ENCODE data around the gene PPAT.
"Not testable (repeated sequence)": the region's sequence is repeated elsewhere in the genome, so short reads cannot be mapped to it uniquely, and the experiment has no call there.

The PPAT gene

GRCh38 chr4:56435140-56435926 is at the start of gene PPAT:
PPAT (minus strand) TSS chr4:56435615; CDS start chr4:56435477, 138 bp downstream.
- DNase-seq (ENCODE audit: low spot score): peak; percentile 99

GRCh38 chr4:56480691-56481090 is 45.3 kb upstream of the PPAT start:
- DNase-seq (ENCODE audit: low spot score): no peak

- DNase-seq (ENCODE audit: low spot score): no peak
Observed at GRCh38 chr4:56477192-56477702, 41.8 kb upstream of the PPAT start.

GRCh38 chr4:56475917-56476316 is 40.5 kb upstream of the PPAT start:
- no peak for DNase-seq (ENCODE audit: low spot score)

- DNase-seq (ENCODE audit: low spot score): no peak
Observed at GRCh38 chr4:56469489-56470210, 34.2 kb upstream of the PPAT start.

GRCh38 chr4:56468097-56468422 is 32.6 kb upstream of the PPAT start:
- no peak for DNase-seq (ENCODE audit: low spot score)

- DNase-seq (ENCODE audit: low spot score): peak; percentile 90
Observed at GRCh38 chr4:56467284-56468096, 32.1 kb upstream of the PPAT start, which contains the start of gene SRP72. SRP72 (plus strand) TSS chr4:56467617; CDS start chr4:56467636, 19 bp downstream.

GRCh38 chr4:56466910-56467283 is 31.5 kb upstream of the PPAT start:
- DNase-seq (ENCODE audit: low spot score): no peak

GRCh38 chr4:56466296-56466761 is 30.9 kb upstream of the PPAT start:
- DNase-seq (ENCODE audit: low spot score): not testable (repeated sequence)

GRCh38 chr4:56465599-56466295 is 30.3 kb upstream of the PPAT start:
- DNase-seq (ENCODE audit: low spot score): no peak

- DNase-seq (ENCODE audit: low spot score): no peak
Observed at GRCh38 chr4:56464581-56464980, 29.2 kb upstream of the PPAT start.

GRCh38 chr4:56463711-56464110 is 28.3 kb upstream of the PPAT start:
- no peak for DNase-seq (ENCODE audit: low spot score)

- DNase-seq (ENCODE audit: low spot score): no peak
Observed at GRCh38 chr4:56462157-56462556, 26.7 kb upstream of the PPAT start.

GRCh38 chr4:56460085-56460484 is 24.7 kb upstream of the PPAT start:
- no peak for DNase-seq (ENCODE audit: low spot score)

- no peak for DNase-seq (ENCODE audit: low spot score)
Observed at GRCh38 chr4:56450342-56450741, 14.9 kb upstream of the PPAT start.

GRCh38 chr4:56449475-56449874 is 14.1 kb upstream of the PPAT start:
- not testable (repeated sequence) for DNase-seq (ENCODE audit: low spot score)

- DNase-seq (ENCODE audit: low spot score): no peak
Observed at GRCh38 chr4:56448301-56448700, 12.9 kb upstream of the PPAT start.

- no peak for DNase-seq (ENCODE audit: low spot score)
Observed at GRCh38 chr4:56445699-56446098, 10.3 kb upstream of the PPAT start.

- DNase-seq (ENCODE audit: low spot score): no peak
Observed at GRCh38 chr4:56444719-56445118, 9.3 kb upstream of the PPAT start.

- no peak for DNase-seq (ENCODE audit: low spot score)
Observed at GRCh38 chr4:56440983-56441382, 5.6 kb upstream of the PPAT start.

GRCh38 chr4:56438766-56439165 is 3.4 kb upstream of the PPAT start:
- no peak for DNase-seq (ENCODE audit: low spot score)

All from left forelimb (tissue), 1 donor.